K562 (cell line): ENCODE results near the gene CDC45. TPM values are rescaled to one million over a fixed set of nuclear protein-coding genes. Genes with fewer than 3 reads are reported as not detected.

Experiments
- ARID3B ChIP-seq: fragments of 250-450 bp; sonication (Bioruptor Pico); IDR thresholded peaks from 2 replicates; pipeline ENCODE4 v1.4.0; 2020; ENCODE audit warnings: borderline replicate concordance
- NKRF ChIP-seq: fragments of 450-650 bp; IDR thresholded peaks from 2 replicates; pipeline ENCODE4 v1.6.1; 2016; ENCODE audit warnings: borderline replicate concordance
- NR4A1 ChIP-seq, 2 experiments: fragments of 250-450 bp in 1 of 2; fragments of 450-650 bp in 1 of 2; sonication (Bioruptor Pico) in 1 of 2; IDR thresholded peaks; 2 replicates each; pipeline versions ENCODE4 v1.4.0 to v1.6.1; 2016 to 2020; ENCODE audit warnings: mild to moderate bottlenecking in 2 of 2, missing compliant biosample characterization in 1 of 2, missing genetic modification characterization in 1 of 2, moderate library complexity in 1 of 2
- PML ChIP-seq: IDR thresholded peaks from 2 replicates; pipeline ENCODE4 v1.6.1; 2012; ENCODE audit warnings: low read length, inconsistent platforms
- PRDM10 ChIP-seq: fragments of 450-650 bp; IDR thresholded peaks from 2 replicates; pipeline ENCODE4 v1.6.1; 2018; ENCODE audit not compliant: partially characterized antibody
- ZBTB8A ChIP-seq: fragments of 450-650 bp; IDR thresholded peaks from 2 replicates; pipeline ENCODE4 v1.6.1; 2018; ENCODE audit warnings: mild to moderate bottlenecking, moderate library complexity; ENCODE audit not compliant: partially characterized antibody
- ZNF316 ChIP-seq: fragments of 450-650 bp; IDR thresholded peaks from 2 replicates; pipeline ENCODE4 v1.6.1; 2016
- ZNF699 ChIP-seq: fragments of 250-450 bp; sonication (Bioruptor Pico); IDR thresholded peaks from 2 replicates; pipeline ENCODE4 v1.8.0; 2021; ENCODE audit warnings: mild to moderate bottlenecking, moderate library complexity; ENCODE audit not compliant: insufficient replicate concordance
- polyA plus RNA-seq, 8 experiments: library from polyadenylated mRNA; depleted of rRNA in 4 of 8; stranded (reverse) in 5 of 8; unstranded in 3 of 8; fragments of >200 nt; fragmentation: Nextera tagmentation in 2 of 8; fragmentation: Illumina TruSeq in 1 of 8; extraction: Ambion mirVana in 2 of 8; extraction: Trizol in 1 of 8; gene quantifications; 2 replicates each; pipeline versions ENCODE4 v1.2.1 to v1.2.3, GENCODE V29; 2011 to 2014; ENCODE audit warnings: inconsistent platforms in 1 of 8, missing spikeins in 1 of 8
- total RNA-seq, 7 experiments: library from RNA; depleted of rRNA in 6 of 7; stranded (reverse); fragments of >200 nt in 6 of 7; fragmentation: Illumina TruSeq in 2 of 7; extraction: Trizol in 2 of 7; gene quantifications; 2 replicates each; pipeline versions ENCODE4 v1.2.1 to v1.2.3, GENCODE V29; 2011 to 2021; ENCODE audit warnings: low replicate concordance in 1 of 7

CDC45 gene
- total and polyA plus RNA-seq, 9 of the 15 experiments (the other 6 are each of a cell fraction or from before 2014, with no cell fraction given) = 251 to 580 (median 410) TPM

- TF ChIP-seq ARID3B (CRISPR knock-in tag) (0 out of 2 replicates have a peak, but pooled peaks have one; percentile 32), NKRF (no peak), PML (0 out of 2 replicates have a peak, but pooled peaks have one; percentile 6), ZNF316 (no peak), NR4A1 (CRISPR knock-in tag; IDR thresholded peaks at IDR 0.05) (0 out of 2 replicates have a peak, but pooled peaks have one; percentile 33), NR4A1 (tag; IDR thresholded peaks at IDR 0.05) (no peak), ZNF699 (CRISPR knock-in tag) (no peak), PRDM10 (no peak), ZBTB8A (no peak)
Observed at GRCh38 chr22:19434401-19434800, 45.3 kb upstream of the CDC45 start (continued).
